T follicular helper cell (primary cell): Measurements from ENCODE around the gene AVPR1B.
"Not testable (repeated sequence)": the region's sequence is repeated elsewhere in the genome, so short reads cannot be mapped to it uniquely, and the experiment has no call there.

Experiments used
- DNase-seq: peaks from one replicate; pipeline ENCODE4 v3.0.0-alpha.2; 2020; ENCODE audit warnings: low read depth

Gene AVPR1B

GRCh38 chr1:206080026-206080820, 37.0 kb downstream of the AVPR1B start:
- DNase-seq = no peak

DNA sequence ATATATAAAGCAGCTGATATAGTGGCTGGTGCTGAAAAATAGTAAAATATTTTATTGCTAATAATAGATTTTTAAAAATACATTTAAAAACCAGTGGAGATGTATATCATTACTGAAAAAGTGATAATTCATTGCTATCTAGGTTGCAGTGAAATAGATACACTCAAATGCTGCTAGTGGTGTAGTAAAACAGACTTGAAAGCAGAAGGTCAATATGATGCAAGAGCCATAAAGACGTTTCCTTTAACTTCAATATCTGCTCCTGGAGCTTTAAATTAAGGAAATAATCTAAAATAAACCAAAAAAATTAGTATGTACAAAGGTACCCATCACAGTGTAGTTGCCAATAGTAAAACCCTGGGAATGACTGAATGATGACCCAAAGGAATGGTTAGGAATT, 38.1 kb downstream of the AVPR1B start:
- DNase-seq = no peak

- no peak for DNase-seq
Measured at GRCh38 chr1:206075786-206076755, 41.1 kb downstream of the AVPR1B start.

DNA sequence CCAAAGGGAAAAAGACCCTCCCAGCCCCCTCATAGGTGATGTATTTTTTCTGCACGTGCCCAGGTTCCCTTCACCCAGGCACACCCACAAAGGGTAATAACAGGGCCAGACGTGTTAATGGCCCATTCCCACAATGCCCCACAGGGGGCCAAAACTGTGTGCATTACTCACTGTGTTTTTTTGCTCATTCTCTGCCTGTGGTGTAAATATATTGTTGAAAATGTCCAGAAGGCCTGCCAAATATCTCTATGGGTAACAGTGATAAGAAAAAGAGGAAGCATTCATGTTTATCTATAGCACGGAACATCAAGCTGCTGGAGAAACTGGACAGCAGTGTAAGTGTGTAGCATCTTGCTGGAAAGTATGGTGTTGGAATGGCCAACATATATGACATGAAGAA, 42.3 kb downstream of the AVPR1B start:
- DNase-seq = no peak

DNA sequence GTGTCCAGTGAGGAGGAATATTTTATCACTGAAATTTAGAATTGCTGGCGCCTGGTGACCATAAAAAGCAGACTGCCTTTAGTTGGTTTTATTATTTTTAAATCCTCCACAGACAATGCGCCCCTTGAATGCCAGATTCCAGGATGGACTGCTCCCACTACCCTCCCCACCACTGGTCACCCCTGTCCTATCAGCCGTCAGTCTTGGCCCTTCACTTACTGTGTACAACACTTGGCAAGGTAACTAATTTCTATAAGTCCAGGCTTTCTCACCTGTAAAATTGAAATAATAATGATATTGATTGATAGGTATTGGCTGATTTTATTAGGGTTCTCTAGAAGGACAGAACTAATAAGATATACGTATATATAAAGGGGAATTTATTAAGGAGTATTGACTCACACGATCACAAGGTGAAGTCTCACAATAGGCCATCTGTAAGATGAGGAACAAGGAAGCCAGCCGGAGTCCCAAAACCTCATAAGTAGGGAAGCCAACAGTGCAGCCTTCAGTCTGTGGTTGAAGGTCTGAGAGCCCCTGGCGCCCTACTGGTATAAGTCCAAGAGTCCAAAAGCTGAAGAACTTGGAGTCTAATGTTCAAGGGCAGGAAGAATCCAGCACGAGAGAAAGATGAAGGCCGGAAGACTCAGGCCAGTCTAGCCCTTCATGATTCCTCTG, 46.4 kb downstream of the AVPR1B start:
- no peak for DNase-seq

GRCh38 chr1:206068314-206068713, 48.9 kb downstream of the AVPR1B start:
- no peak for DNase-seq

DNA sequence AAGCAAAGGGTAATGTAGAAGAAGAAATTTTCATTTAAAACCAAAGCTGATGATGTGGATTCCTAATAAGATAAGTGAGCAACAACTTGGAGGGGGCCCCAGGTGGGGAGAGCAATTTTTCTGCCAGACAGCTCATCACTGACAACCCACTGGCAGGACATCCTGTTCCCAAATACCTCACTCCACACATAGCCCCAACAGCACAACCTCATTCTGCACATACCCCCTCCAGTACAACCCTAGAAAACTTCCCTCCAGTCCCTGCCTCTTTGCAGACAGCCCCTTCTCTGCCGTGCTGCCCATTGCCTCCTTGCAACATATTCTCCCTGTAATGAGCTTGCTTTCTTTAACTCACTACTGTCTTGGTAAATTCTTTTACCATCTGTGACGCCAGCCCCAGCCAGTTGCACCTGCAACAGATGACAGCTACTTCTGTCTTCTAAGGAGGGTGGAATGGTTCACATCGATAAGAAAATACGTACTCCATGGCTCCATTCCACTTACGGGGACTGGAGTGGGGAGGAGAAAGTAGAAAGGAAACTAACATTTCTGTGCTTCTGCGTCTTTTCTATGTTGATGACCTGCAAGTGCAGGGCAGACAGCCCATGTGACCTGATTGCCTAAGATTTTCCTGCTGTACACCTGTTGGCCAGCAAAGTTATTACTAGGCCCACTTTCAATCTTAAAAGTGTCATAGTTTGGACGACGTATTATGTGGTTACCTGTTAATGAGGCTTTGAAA, 49.5 kb downstream of the AVPR1B start:
- no peak for DNase-seq

DNA sequence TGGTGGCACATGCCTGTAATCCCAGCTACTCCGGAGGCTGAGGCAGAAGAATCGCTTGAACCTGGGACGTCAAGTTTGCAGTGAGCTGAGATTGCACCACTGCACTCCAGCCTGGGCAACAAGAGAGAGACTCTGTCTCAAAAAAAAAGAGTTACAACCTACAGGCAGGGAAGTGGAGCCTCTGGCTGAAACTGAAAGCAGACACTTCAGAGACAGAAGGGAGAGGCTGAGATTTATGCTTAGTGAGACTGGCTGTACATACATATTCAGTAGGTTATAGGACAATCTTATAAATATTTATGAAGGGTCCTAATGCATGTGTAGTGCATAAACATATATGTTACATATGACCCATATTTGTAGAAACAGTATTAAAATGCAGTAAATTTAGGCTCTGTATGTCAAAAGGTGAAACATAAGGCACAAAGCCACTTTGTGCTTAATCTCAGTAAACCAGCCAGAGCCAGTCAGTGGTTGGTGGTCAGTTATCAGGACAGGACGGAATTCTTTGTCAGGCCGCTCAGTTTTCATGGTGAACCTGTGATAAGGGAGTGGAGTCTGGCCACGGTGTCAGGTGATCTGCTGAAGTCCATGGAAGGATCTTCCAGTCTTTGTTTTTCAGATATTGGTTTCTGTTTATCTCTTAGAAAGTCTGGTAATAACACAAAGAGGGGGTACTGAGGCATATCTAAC, 50.6 kb downstream of the AVPR1B start:
- no peak for DNase-seq

GRCh38 chr1:206065547-206066145, 51.5 kb downstream of the AVPR1B start:
- DNase-seq = no peak

DNA sequence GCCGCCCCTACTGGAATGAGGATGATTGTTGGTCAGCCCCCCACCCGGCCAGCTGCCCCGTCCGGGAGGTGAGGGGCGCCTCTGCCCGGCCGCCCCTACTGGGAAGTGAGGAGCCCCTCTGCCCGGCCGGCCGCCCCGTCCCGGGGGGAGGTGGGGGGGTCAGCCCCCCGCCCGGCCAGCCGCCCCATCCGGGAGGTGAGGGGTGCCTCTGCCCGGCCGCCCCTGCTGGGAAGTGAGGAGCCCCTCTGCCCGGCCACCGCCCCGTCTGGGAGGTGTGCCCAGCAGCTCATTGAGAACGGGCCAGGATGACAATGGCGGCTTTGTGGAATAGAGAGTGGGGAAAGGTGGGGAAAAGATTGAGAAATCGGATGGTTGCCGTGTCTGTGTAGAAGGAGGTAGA, 52.7 kb downstream of the AVPR1B start:
- DNase-seq = not testable (repeated sequence)

GRCh38 chr1:206064001-206064400, 53.2 kb downstream of the AVPR1B start:
- not testable (repeated sequence) for DNase-seq

GRCh38 chr1:206062464-206062863, 54.7 kb downstream of the AVPR1B start:
- DNase-seq = no peak

DNA sequence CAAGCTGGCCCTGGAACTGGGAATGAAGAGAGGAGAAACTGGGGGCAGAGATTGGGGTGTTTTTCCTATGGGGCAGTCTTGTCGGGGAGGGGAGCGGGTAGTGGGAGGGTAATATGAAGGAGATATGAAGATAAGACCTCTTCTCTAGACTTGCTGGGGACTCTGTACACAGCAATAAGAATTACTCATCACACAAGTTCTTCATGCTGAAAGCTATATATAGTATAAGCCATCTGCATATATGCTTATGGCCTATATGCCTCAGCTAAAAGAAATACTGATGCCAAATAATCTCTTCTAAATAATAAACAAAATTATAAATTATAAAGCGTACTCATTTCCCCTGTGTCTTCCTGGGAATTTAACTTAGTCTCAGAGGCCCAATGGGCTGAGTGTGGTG, 56.3 kb downstream of the AVPR1B start:
- DNase-seq = no peak
